K562 (cell line): ENCODE measurements around the gene CLCN6. TPM values are rescaled to one million over a fixed set of nuclear protein-coding genes. Genes with fewer than 3 reads are reported as not detected.

Source experiments
- ID3 ChIP-seq, 2 experiments: fragments of 250-450 bp in 1 of 2; fragments of 450-650 bp in 1 of 2; sonication (Bioruptor Pico) in 1 of 2; IDR thresholded peaks; 2 replicates each; pipeline versions ENCODE4 v1.6.1 to v1.8.0; 2016 to 2021; ENCODE audit warnings: mild to moderate bottlenecking in 2 of 2, moderate library complexity in 2 of 2, missing compliant biosample characterization in 1 of 2, missing genetic modification characterization in 1 of 2
- ILF3 ChIP-seq: fragments of 450-650 bp; IDR thresholded peaks from 2 replicates; pipeline ENCODE4 v1.6.1; 2018; ENCODE audit warnings: antibody characterized with exemption, mild to moderate bottlenecking, moderate library complexity, borderline replicate concordance
- IRF2 ChIP-seq: sonication (generic); formaldehyde crosslinking; IDR thresholded peaks from 2 replicates; pipeline ENCODE4 v1.8.1; 2022; ENCODE audit warnings: mild to moderate bottlenecking, missing genetic modification reagents
- L3MBTL2 ChIP-seq: fragments of 450-650 bp; IDR thresholded peaks from 2 replicates; pipeline ENCODE4 v1.6.1; 2016; ENCODE audit warnings: mild to moderate bottlenecking, moderate library complexity
- NFE2 ChIP-seq: IDR thresholded peaks from 2 replicates; pipeline ENCODE4 v1.6.1; 2014; ENCODE audit warnings: antibody characterized with exemption, low read depth
- POLR2AphosphoS2 ChIP-seq: IDR thresholded peaks from 2 replicates; pipeline ENCODE4 v1.6.1; 2012; ENCODE audit warnings: low read length, improper control_type of control experiment
- RERE ChIP-seq: sonication (generic); formaldehyde crosslinking; IDR thresholded peaks from 2 replicates; pipeline ENCODE4 v1.8.0; 2023; ENCODE audit warnings: missing genetic modification reagents, mild to moderate bottlenecking, borderline replicate concordance
- TRIM25 ChIP-seq: fragments of 450-650 bp; IDR thresholded peaks from 2 replicates; pipeline ENCODE4 v1.7.0; 2016; ENCODE audit warnings: borderline replicate concordance
- XRCC3 ChIP-seq: fragments of 450-650 bp; IDR thresholded peaks from 2 replicates; pipeline ENCODE4 v1.6.1; 2017; ENCODE audit warnings: mild to moderate bottlenecking, moderate library complexity
- ZNF407 ChIP-seq: fragments of 450-650 bp; IDR thresholded peaks from 2 replicates; pipeline ENCODE4 v1.6.1; 2016; ENCODE audit warnings: low read depth
- ZNF444 ChIP-seq: fragments of 250-450 bp; sonication (Bioruptor Pico); IDR thresholded peaks from 2 replicates; pipeline ENCODE4 v1.4.0; 2020; ENCODE audit warnings: mild to moderate bottlenecking, moderate library complexity
- polyA plus RNA-seq, 8 experiments: library from polyadenylated mRNA; depleted of rRNA in 4 of 8; stranded (reverse) in 5 of 8; unstranded in 3 of 8; fragments of >200 nt; fragmentation: Nextera tagmentation in 2 of 8; fragmentation: Illumina TruSeq in 1 of 8; extraction: Ambion mirVana in 2 of 8; extraction: Trizol in 1 of 8; gene quantifications; 2 replicates each; pipeline versions ENCODE4 v1.2.1 to v1.2.3, GENCODE V29; 2011 to 2014; ENCODE audit warnings: inconsistent platforms in 1 of 8, missing spikeins in 1 of 8
- total RNA-seq, 7 experiments: library from RNA; depleted of rRNA in 6 of 7; stranded (reverse); fragments of >200 nt in 6 of 7; fragmentation: Illumina TruSeq in 2 of 7; extraction: Trizol in 2 of 7; gene quantifications; 2 replicates each; pipeline versions ENCODE4 v1.2.1 to v1.2.3, GENCODE V29; 2011 to 2021; ENCODE audit warnings: low replicate concordance in 1 of 7

The CLCN6 gene
- total and polyA plus RNA-seq, 9 of the 15 experiments (the other 6 are each of a cell fraction or from before 2014, with no cell fraction given): 2.0 to 21.8 (median 13.6) TPM

GRCh38 chr1:11882814-11883538 lies 77.0 kb downstream of the CLCN6 start (continued):
- no peak for TF ChIP-seq RERE (CRISPR knock-in tag)
- no peak for TF ChIP-seq ID3 (CRISPR knock-in tag; IDR thresholded peaks at IDR 0.05)
- peak; percentile 92 for TF ChIP-seq ID3 (tag; IDR thresholded peaks at IDR 0.05)
- no peak for TF ChIP-seq POLR2AphosphoS2
- no peak for TF ChIP-seq XRCC3
- TF ChIP-seq ZNF444: no peak
- no peak for TF ChIP-seq TRIM25
- TF ChIP-seq L3MBTL2: peak; percentile 81
- TF ChIP-seq NFE2: peak; percentile 46
- TF ChIP-seq ZNF407: no peak
- TF ChIP-seq IRF2: no peak
- no peak for TF ChIP-seq ILF3
